ENCODE measurements around the gene GHR.
"Not testable (repeated sequence)": the region's sequence is repeated elsewhere in the genome, so short reads cannot be mapped to it uniquely, and the experiment has no call there.

GHR gene

DNA sequence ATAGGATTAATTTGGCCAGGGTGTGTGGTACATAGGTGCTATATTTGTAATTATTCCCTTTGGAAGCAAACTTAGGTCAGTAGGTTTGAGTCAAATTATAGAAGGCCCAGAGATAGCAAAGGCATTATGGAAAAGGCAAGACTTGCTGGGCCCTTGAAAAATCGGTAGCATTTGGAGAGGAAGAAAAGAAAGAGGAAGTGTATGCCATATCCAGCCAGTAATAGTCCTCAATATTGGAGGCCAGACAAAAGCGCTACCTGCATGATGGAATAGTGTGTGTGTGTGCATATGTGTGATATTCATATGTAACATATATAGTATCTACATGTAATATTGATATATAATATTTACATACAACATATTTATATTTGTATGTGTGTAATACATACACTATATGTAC lies 146.1 kb downstream of the GHR start:
- H3K36me3 ChIP-seq (ENCODE audit: insufficient read depth, low read length), result no peaks in the 10 kb centered on the region
- H3K4me1 ChIP-seq (ENCODE audit: control insufficient read depth, insufficient read depth, low read length, unreplicated experiment), result peaks cover 7% of the 10 kb centered on the region
- H2AFZ ChIP-seq (ENCODE audit: low read length, unreplicated experiment), result no peak overlapping the region
- H3K79me2 ChIP-seq (ENCODE audit: control insufficient read depth, insufficient read depth, low read length, unreplicated experiment), result no peaks in the 10 kb centered on the region
- no peaks in the 10 kb centered on the region for H3K27me3 ChIP-seq (ENCODE audit: insufficient read depth, low read length)
- no peak overlapping the region for H3K4me3 ChIP-seq (ENCODE audit: low read depth, low read length)
- no peak overlapping the region for H3K27ac ChIP-seq (ENCODE audit: low read depth, low read length)

GRCh38 chr5:42569953-42570548 lies 146.8 kb downstream of the GHR start:
- Histone ChIP-seq H3K36me3 (ENCODE audit: insufficient read depth, low read length) (no peaks in the 10 kb centered on the region), H3K4me3 (ENCODE audit: low read depth, low read length) (no peak overlapping the region), H3K79me2 (ENCODE audit: control insufficient read depth, insufficient read depth, low read length, unreplicated experiment) (no peaks in the 10 kb centered on the region), H3K27me3 (ENCODE audit: insufficient read depth, low read length) (no peaks in the 10 kb centered on the region), H3K27ac (ENCODE audit: low read depth, low read length) (no peak overlapping the region), H2AFZ (ENCODE audit: low read length, unreplicated experiment) (no peak overlapping the region), H3K4me1 (ENCODE audit: control insufficient read depth, insufficient read depth, low read length, unreplicated experiment) (peaks cover 7% of the 10 kb centered on the region)

- Histone ChIP-seq H3K27me3 (ENCODE audit: insufficient read depth, low read length) (no peaks in the 10 kb centered on the region), H3K27ac (ENCODE audit: low read depth, low read length) (no peak overlapping the region), H3K4me3 (ENCODE audit: low read depth, low read length) (no peak overlapping the region), H2AFZ (ENCODE audit: low read length, unreplicated experiment) (no peak overlapping the region), H3K79me2 (ENCODE audit: control insufficient read depth, insufficient read depth, low read length, unreplicated experiment) (no peaks in the 10 kb centered on the region), H3K36me3 (ENCODE audit: insufficient read depth, low read length) (no peaks in the 10 kb centered on the region), H3K4me1 (ENCODE audit: control insufficient read depth, insufficient read depth, low read length, unreplicated experiment) (peaks cover 7% of the 10 kb centered on the region)
These were observed 148.0 kb downstream of the GHR start for GRCh38 chr5:42570966-42571960.

DNA sequence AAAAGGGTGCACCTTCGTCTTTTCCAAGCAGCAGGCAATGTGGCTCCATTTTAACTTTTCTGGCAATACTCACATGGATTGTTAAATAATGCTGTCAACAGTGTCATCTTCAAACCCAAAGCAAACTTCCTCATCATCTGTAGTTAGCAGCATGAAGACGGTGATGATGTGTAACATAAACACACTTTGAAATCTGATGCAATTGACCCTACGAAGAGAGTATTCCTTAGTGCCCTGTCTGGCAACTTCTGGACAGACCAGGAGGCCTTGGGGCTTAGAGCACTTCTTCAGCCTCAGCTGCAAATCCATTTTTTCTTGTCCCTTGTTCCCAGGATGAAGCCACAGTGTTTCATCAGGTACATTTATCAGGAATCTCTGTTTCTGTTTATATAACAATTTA lies 149.1 kb downstream of the GHR start:
- no peak overlapping the region for H3K27ac ChIP-seq (ENCODE audit: low read depth, low read length)
- H3K4me1 ChIP-seq (ENCODE audit: control insufficient read depth, insufficient read depth, low read length, unreplicated experiment), result peaks cover 7% of the 10 kb centered on the region
- H3K36me3 ChIP-seq (ENCODE audit: insufficient read depth, low read length), result no peaks in the 10 kb centered on the region
- no peaks in the 10 kb centered on the region for H3K27me3 ChIP-seq (ENCODE audit: insufficient read depth, low read length)
- H2AFZ ChIP-seq (ENCODE audit: low read length, unreplicated experiment), result no peak overlapping the region
- H3K4me3 ChIP-seq (ENCODE audit: low read depth, low read length), result no peak overlapping the region
- no peaks in the 10 kb centered on the region for H3K79me2 ChIP-seq (ENCODE audit: control insufficient read depth, insufficient read depth, low read length, unreplicated experiment)

DNA sequence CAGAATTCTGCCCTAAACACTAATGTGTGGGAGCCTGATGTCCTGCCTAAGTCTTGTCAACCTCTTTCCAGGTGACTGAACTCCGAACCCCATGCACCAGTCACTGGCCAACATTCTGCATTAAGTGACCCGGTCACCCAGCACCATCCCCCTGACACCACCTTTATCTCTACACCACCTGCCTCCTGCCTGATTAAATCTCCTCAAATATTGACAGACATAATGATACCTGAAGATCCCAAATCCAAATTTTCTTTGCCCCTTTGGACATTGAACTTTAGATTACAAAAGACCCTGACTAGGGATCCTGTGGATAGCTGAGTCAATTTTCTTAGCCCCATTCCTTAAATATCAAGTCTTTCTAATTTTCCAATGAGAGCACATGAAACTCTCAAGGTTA lies 150.1 kb downstream of the GHR start:
- H3K27ac ChIP-seq (ENCODE audit: low read depth, low read length), result no peak overlapping the region
- no peaks in the 10 kb centered on the region for H3K79me2 ChIP-seq (ENCODE audit: control insufficient read depth, insufficient read depth, low read length, unreplicated experiment)
- no peaks in the 10 kb centered on the region for H3K36me3 ChIP-seq (ENCODE audit: insufficient read depth, low read length)

GRCh38 chr5:42575914-42576313 lies 152.7 kb downstream of the GHR start:
- H3K27ac ChIP-seq (ENCODE audit: low read depth, low read length); H2AFZ ChIP-seq (ENCODE audit: low read length, unreplicated experiment); H3K4me3 ChIP-seq (ENCODE audit: low read depth, low read length); H3K27me3 ChIP-seq (ENCODE audit: insufficient read depth, low read length); H3K4me1 ChIP-seq (ENCODE audit: control insufficient read depth, insufficient read depth, low read length, unreplicated experiment); H3K36me3 ChIP-seq (ENCODE audit: insufficient read depth, low read length); H3K79me2 ChIP-seq (ENCODE audit: control insufficient read depth, insufficient read depth, low read length, unreplicated experiment): not testable (repeated sequence)

More for the DNA sequence above, 150.1 kb downstream of the GHR start:
- Histone ChIP-seq H3K27me3 (ENCODE audit: insufficient read depth, low read length) (no peaks in the 10 kb centered on the region), H2AFZ (ENCODE audit: low read length, unreplicated experiment) (no peak overlapping the region), H3K4me1 (ENCODE audit: control insufficient read depth, insufficient read depth, low read length, unreplicated experiment) (peaks cover 7% of the 10 kb centered on the region), H3K4me3 (ENCODE audit: low read depth, low read length) (no peak overlapping the region)

- H3K27me3 ChIP-seq (ENCODE audit: insufficient read depth, low read length); H3K4me3 ChIP-seq (ENCODE audit: low read depth, low read length); H3K36me3 ChIP-seq (ENCODE audit: insufficient read depth, low read length); H3K27ac ChIP-seq (ENCODE audit: low read depth, low read length); H3K79me2 ChIP-seq (ENCODE audit: control insufficient read depth, insufficient read depth, low read length, unreplicated experiment); H2AFZ ChIP-seq (ENCODE audit: low read length, unreplicated experiment); H3K4me1 ChIP-seq (ENCODE audit: control insufficient read depth, insufficient read depth, low read length, unreplicated experiment): not testable (repeated sequence)
These were observed 155.7 kb downstream of the GHR start for GRCh38 chr5:42578901-42579300.

- Histone ChIP-seq H3K27ac (ENCODE audit: low read depth, low read length) (no peak overlapping the region), H3K79me2 (ENCODE audit: control insufficient read depth, insufficient read depth, low read length, unreplicated experiment) (no peaks in the 10 kb centered on the region), H3K27me3 (ENCODE audit: insufficient read depth, low read length) (no peaks in the 10 kb centered on the region), H2AFZ (ENCODE audit: low read length, unreplicated experiment) (no peak overlapping the region), H3K4me1 (ENCODE audit: control insufficient read depth, insufficient read depth, low read length, unreplicated experiment) (peaks cover 5% of the 10 kb centered on the region), H3K4me3 (ENCODE audit: low read depth, low read length) (no peak overlapping the region), H3K36me3 (ENCODE audit: insufficient read depth, low read length) (no peaks in the 10 kb centered on the region)
These were observed 156.1 kb downstream of the GHR start for GRCh38 chr5:42579320-42579719.

GRCh38 chr5:42581845-42582244 lies 158.6 kb downstream of the GHR start:
- Histone ChIP-seq H2AFZ (ENCODE audit: low read length, unreplicated experiment) (no peak overlapping the region), H3K36me3 (ENCODE audit: insufficient read depth, low read length) (no peaks in the 10 kb centered on the region), H3K4me1 (ENCODE audit: control insufficient read depth, insufficient read depth, low read length, unreplicated experiment) (peaks cover 5% of the 10 kb centered on the region), H3K79me2 (ENCODE audit: control insufficient read depth, insufficient read depth, low read length, unreplicated experiment) (no peaks in the 10 kb centered on the region), H3K27me3 (ENCODE audit: insufficient read depth, low read length) (no peaks in the 10 kb centered on the region), H3K27ac (ENCODE audit: low read depth, low read length) (no peak overlapping the region), H3K4me3 (ENCODE audit: low read depth, low read length) (no peak overlapping the region)

DNA sequence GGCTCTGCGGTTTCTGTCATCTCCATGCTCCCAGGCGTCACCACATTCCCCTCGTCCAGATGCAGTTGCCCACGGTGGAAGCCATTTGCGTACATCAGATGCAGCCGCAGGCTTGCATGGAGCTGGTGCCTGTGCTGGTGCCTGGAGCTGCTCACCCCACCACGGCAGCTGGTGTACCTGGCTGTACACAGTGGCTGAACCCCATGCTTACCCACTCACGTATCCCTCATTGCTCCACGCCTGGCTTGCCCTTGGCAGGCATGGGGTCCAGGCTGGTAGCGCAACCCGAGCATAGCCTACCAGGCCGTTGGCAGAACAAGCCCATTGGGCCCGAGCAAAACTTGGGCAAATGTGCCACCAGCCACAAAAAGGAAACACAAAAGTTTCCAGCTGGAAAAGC lies 159.5 kb downstream of the GHR start:
- H3K36me3 ChIP-seq (ENCODE audit: insufficient read depth, low read length), result no peaks in the 10 kb centered on the region
- H3K4me3 ChIP-seq (ENCODE audit: low read depth, low read length), result no peak overlapping the region
- no peak overlapping the region for H3K27ac ChIP-seq (ENCODE audit: low read depth, low read length)
- H2AFZ ChIP-seq (ENCODE audit: low read length, unreplicated experiment), result no peak overlapping the region
- no peaks in the 10 kb centered on the region for H3K79me2 ChIP-seq (ENCODE audit: control insufficient read depth, insufficient read depth, low read length, unreplicated experiment)
- H3K4me1 ChIP-seq (ENCODE audit: control insufficient read depth, insufficient read depth, low read length, unreplicated experiment), result peaks cover 5% of the 10 kb centered on the region
- no peaks in the 10 kb centered on the region for H3K27me3 ChIP-seq (ENCODE audit: insufficient read depth, low read length)

DNA sequence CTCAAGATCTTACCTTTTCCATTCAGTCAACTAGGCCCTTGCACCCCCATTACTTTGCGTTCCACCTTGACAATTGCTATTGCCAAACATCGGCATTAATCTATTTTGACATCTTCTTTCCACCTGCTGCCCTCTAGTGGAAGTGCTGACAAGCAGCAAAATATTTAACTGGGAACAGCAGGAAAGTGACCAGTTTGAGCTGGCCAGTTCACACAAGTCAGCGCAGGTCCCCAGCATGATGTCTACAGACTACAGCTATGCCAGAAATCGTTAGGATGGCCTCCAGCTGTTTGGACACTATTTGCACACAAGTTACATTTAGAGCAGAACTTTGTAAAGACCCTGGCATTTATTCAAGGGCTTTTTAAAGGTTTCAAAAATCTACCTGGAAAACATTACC lies 160.1 kb downstream of the GHR start:
- Histone ChIP-seq H3K27me3 (ENCODE audit: insufficient read depth, low read length) (no peaks in the 10 kb centered on the region), H2AFZ (ENCODE audit: low read length, unreplicated experiment) (no peak overlapping the region), H3K79me2 (ENCODE audit: control insufficient read depth, insufficient read depth, low read length, unreplicated experiment) (no peaks in the 10 kb centered on the region)

More for the DNA sequence above, 160.1 kb downstream of the GHR start:
- no peak overlapping the region for H3K4me3 ChIP-seq (ENCODE audit: low read depth, low read length)
- H3K36me3 ChIP-seq (ENCODE audit: insufficient read depth, low read length), result no peaks in the 10 kb centered on the region
- no peak overlapping the region for H3K27ac ChIP-seq (ENCODE audit: low read depth, low read length)
- H3K4me1 ChIP-seq (ENCODE audit: control insufficient read depth, insufficient read depth, low read length, unreplicated experiment), result peaks cover 5% of the 10 kb centered on the region

Data from ACC112 (cell line).